ENCODE measurements around the gene TYK2. TPM values are rescaled to one million over a fixed set of nuclear protein-coding genes. Genes with fewer than 3 reads are reported as not detected.

TYK2 gene
- 53.0 and 70.7 TPM in 2 replicates for total RNA-seq

GRCh38 chr19:10380313-10381102 lies at the start of gene TYK2:
TSS of gene TYK2 (minus strand) at chr19:10380572. CDS start at chr19:10378406, 2,166 bp downstream.

GRCh38 chr19:10420444-10421239 lies 40.3 kb upstream of the TYK2 start, which contains the start of gene PDE4A:
TSS of gene PDE4A (plus strand) at chr19:10420538. CDS start at chr19:10420765, 227 bp downstream.

GRCh38 chr19:10403137-10404021 lies 23.0 kb upstream of the TYK2 start, which contains the start of gene CDC37:
TSS of gene CDC37 (minus strand) at chr19:10403542. CDS start at chr19:10403479, 63 bp downstream.

GRCh38 chr19:10339380-10339960 lies 40.9 kb downstream of the TYK2 start, which contains the start of gene ICAM3:
TSS of gene ICAM3 (minus strand) at chr19:10339624. CDS start at chr19:10339614, 10 bp downstream.

GRCh38 chr19:10332965-10333757 lies 47.2 kb downstream of the TYK2 start, which contains the start of gene RAVER1:
TSS of gene RAVER1 (minus strand) at chr19:10333529. CDS start at chr19:10333507, 22 bp downstream.

GRCh38 chr19:10315335-10316214 lies 64.8 kb downstream of the TYK2 start, which contains the start of gene FDX2:
TSS of gene FDX2 (minus strand) at chr19:10316015. CDS start at chr19:10315996, 19 bp downstream.

GRCh38 chr19:10309423-10309822 lies 70.9 kb downstream of the TYK2 start, which contains the start of gene ZGLP1:
TSS of gene ZGLP1 (minus strand) at chr19:10309815.

Other genes starting within 250 kb of the TYK2 start
- gene DNMT1, start 185.6 kb downstream of the TYK2 start, total RNA-seq, result 76.6 and 103 TPM in 2 replicates
- gene S1PR2, start 149.2 kb downstream of the TYK2 start, total RNA-seq, result 2.4 and 4.9 TPM in 2 replicates
- 130 and 141 TPM in 2 replicates for gene MRPL4, start 128.4 kb downstream of the TYK2 start, total RNA-seq
- gene ICAM1, start 109.5 kb downstream of the TYK2 start, total RNA-seq, result 2.8 and 3.2 TPM in 2 replicates
- 8.0 and 8.1 TPM in 2 replicates for gene ICAM4, start 93.6 kb downstream of the TYK2 start, total RNA-seq
- 3.6 and 4.9 TPM in 2 replicates for gene ICAM5, start 90.6 kb downstream of the TYK2 start, total RNA-seq
- gene ZGLP1, start 70.8 kb downstream of the TYK2 start, total RNA-seq, result 0.28 and 0.85 TPM in 2 replicates
- gene FDX2, start 64.6 kb downstream of the TYK2 start, total RNA-seq, result 33.3 and 40.1 TPM in 2 replicates
- 18.6 and 32.0 TPM in 2 replicates for gene RAVER1, start 47.0 kb downstream of the TYK2 start, total RNA-seq
- 0.74 and 2.9 TPM in 2 replicates for gene ICAM3, start 40.9 kb downstream of the TYK2 start, total RNA-seq
- gene CDC37, start 23.0 kb upstream of the TYK2 start, total RNA-seq, result 154 and 166 TPM in 2 replicates
- 0.09 and 0.71 TPM in 2 replicates for gene PDE4A, start 40.0 kb upstream of the TYK2 start, total RNA-seq
- gene KEAP1, start 122.8 kb upstream of the TYK2 start, total RNA-seq, result 48.5 and 52.1 TPM in 2 replicates
- 3.3 TPM in 2 replicates for gene S1PR5, start 136.9 kb upstream of the TYK2 start, total RNA-seq
- gene ATG4D, start 163.3 kb upstream of the TYK2 start, total RNA-seq, result 30.6 and 43.4 TPM in 2 replicates
- gene KRI1, start 185.4 kb upstream of the TYK2 start, total RNA-seq, result 10.6 and 11.9 TPM in 2 replicates
- gene CDKN2D, start 188.4 kb upstream of the TYK2 start, total RNA-seq, result 2.0 and 7.1 TPM in 2 replicates
- gene AP1M2, start 206.7 kb upstream of the TYK2 start, total RNA-seq, result 87.2 and 108 TPM in 2 replicates
- 87.7 and 95.3 TPM in 2 replicates for gene SLC44A2, start 245.0 kb upstream of the TYK2 start, total RNA-seq

All from airway epithelial cell (primary cell).